GM18907 (cell line): Measurements from ENCODE around the gene CFAP58.

Experiments used
- ATAC-seq: cut with Tn5 transposase; IDR thresholded peaks from one replicate; pipeline ENCODE4 v1.9.1; 2021; ENCODE audit warnings: mild to moderate bottlenecking, moderate library complexity; ENCODE audit not compliant: unreplicated experiment

The CFAP58 gene

DNA sequence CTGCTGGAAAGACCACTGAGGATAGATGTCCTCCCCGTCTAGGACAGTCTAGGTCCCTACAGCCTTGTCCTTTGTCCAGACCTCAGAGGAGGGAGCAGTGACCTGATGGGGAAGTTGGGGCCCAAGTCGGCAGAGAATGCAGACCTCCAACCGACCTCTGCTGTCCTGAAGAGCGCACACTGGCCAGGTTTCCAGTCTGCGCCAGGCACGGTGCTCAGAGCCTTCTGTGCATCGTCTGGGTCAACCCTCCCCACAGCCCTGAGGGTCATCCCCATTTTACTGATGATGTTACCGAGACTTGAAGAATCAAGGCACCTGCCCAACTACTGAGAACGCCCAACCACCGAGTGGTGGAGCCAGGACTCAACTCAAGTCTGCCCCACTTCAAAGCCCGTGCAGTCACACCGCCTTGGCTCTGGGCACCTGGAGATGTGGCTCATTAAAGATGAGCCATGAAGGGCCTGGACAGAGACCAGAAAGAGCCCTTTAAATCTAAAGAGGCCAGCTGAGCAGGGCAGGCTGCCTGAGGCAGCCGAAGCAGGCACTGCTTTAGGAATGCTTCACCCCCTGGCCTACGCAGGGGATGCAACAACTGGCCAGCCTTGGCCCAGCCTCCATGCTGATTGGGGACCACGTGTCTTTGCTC is 19.8 kb upstream of the CFAP58 start:
- no peak for ATAC-seq

DNA sequence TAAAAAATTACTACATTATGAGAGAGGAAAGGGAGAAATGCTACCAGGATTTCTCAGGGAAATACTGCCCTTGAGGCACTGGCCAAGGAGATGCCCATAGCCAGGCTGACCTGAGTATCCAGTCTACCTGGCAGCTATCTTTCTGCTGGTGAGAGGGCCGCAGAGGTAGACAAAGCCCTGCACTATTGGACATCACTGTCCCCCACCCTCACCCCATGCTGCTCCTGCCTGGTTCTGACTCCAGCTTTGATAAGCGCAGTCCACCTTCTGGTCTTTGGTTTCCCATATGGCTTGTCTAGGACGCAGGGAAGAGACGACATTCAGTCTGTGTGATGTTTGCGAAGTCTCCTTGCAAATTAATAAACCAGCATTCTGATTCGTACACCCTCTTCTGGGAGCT is 19.1 kb upstream of the CFAP58 start:
- no peak for ATAC-seq

DNA sequence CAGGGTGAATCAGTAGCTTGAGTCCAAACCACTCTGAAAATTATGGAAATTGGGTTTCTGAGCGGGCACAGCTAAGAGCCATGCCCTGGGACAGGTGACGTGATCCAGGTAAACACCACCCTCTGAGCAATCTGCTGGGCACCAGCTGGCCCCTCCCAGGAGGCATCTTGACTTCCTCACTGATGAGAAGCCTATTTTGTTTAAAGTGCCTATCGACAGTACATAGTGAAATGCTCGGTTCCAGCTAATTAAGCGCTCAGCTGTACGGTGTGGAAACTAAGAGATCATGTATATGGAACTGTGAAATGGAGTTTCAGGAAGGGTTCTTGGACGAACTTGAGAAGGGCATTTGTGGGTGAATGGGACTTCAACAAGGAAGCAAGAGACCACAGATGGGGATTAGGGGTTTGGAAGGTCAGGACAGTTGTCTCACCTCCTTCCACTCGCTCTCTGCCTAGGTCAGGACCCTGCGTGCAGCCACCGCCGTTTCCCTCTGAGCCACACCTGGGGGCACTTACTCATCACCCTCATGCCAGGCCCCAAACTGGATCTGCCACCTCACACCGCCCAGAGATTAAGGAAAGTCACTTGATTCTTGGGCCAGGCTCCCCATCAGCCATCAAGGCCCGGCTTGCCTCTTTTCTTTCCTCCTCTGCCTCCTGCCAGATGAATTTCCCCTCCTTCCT is 18.5 kb upstream of the CFAP58 start:
- ATAC-seq: no peak

DNA sequence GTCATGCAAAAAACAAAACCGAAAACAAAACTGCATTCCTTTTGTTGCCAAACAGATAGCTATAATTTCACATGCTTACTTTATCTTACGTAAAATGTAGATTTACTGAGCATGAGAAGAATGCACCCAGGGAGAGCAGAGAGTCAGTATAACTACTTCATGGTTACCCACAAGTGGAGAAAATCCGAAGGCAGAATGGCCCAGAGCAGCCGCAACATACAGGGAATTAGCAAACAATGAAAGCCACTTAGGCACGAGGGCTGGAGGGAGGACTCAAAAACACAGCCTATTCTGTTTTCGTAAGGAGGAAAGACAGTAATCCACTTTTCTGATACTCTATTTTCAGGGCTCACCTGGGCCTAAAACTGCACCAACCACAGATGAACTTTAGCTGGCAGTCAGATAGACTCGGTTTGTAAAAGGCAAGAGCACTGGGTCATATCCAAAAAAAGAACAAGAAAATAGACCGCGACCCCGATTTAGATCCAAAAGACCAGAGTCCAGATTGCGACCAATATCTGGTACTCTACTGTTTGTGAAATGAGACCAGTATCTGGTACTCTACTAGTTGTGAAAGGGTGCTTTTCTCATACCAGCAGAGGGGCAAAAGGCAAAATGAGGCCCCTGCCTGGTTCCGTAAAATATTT is 16.7 kb upstream of the CFAP58 start:
- peak; percentile 23 for ATAC-seq

DNA sequence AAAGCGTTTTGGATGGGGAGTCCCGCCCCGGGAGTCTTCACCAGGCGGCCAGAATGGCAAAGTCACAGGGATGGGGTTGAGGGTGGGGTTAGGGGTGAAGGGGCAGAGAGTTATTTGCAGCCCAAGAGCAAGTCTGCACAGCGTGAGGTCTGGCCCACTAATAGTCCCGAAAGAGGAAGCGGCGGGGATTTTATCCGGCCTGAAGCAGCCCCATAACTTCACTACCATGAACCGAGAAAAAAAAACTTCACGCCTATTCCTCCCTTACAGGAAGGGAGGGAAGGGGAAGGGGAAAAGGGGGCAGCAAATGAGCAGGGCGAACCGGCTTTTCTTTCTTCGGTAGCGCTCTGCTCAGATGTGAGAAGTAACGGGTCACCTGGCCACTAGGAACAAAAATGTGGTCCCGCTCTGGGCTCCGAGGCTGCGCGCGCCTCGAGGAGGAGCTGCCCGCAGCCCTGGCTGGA is 16.1 kb upstream of the CFAP58 start:
- ATAC-seq: peak; percentile 51

DNA sequence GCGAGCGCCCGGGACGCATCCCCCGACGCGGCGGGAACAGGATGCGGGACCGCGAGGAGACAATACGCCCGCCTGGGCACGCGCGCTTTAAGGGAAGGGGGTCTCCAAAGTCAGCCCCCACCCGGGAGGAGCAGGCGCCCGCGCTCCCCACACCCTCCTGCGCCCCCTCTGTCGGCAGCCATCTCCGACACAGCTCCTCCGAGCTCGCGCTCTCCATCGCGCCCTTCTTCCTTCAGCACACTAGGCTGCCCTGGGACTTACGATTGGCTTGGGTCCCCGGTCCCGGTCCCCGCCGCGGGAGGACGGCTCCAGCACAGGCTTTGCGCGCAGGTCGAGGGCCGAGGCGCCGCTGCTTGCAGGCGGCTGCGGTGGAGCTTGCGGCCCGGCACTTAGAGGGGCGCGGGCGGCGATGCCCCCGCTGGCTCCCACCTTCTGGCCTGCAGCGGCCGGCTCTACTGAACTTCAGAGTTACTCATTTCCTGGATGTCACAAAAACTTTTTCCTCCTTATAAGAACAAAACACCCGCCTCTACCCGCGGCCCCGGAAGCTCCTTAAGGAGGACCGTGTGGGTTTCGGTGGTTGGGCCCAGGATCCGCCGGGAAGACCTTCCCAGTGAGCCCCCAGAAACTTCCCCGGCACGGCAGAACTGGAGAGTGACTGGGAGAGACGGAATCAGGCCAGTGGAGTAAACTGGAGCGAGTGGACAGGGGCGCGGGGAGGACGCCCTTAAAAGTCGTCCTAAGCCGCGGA is 15.5 kb upstream of the CFAP58 start, which contains the start of gene ITPRIP:
ITPRIP (minus strand) TSS at position 481 of the 751 bp plus-strand sequence. CDS start 22,414 bp downstream, outside the sequence.
- ATAC-seq: peak; percentile 80

DNA sequence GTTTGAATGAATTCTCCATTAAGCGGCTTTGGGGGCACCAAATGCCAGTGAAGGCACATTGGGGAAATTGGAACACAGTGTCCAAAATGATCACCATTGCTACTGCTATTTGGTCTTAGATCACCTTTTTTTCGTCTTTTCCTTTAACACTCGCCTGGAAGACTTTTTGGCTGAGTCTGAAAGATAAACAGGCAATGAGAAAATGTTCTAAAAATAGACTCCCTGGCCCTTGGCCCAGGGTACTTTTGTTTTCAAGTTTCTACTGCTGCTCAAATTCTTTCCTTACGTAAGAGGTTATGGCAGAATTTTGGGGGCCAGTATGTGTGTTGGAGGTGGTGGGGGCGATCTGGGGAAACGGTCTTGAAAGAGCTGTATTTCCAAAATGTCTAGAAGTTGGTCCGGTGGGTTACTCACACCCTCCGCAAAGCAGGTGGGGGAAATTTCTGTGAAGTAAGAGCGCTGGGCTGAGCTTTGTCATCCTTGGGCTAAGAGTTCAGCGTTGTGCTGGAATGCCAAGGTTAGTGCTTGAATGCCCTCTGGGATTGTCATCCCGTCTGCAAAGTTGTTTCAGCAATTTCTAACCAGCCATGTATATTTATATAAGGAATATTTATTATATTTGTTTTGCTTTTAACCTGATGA is 14.0 kb upstream of the CFAP58 start:
- no peak for ATAC-seq

DNA sequence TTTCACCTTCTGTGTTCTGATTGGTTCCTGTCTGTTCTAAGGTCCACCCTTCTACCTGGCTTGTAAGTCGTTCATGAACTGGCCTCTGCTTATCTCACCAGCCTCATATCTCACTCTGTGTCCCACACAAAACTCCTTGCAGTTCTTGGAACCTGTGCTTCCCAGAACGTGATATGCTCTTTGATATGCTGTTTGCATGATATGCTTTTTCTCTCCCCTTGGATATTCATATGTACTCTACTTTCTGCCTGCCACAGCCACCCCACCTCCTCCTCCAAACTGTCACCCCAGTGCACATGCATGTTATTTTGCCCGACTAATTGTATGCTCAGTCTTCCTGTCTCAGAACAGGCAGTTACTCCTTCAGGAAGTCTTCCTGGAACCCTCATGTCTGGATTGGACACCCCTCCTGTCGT is 13.5 kb upstream of the CFAP58 start:
- no peak for ATAC-seq

DNA sequence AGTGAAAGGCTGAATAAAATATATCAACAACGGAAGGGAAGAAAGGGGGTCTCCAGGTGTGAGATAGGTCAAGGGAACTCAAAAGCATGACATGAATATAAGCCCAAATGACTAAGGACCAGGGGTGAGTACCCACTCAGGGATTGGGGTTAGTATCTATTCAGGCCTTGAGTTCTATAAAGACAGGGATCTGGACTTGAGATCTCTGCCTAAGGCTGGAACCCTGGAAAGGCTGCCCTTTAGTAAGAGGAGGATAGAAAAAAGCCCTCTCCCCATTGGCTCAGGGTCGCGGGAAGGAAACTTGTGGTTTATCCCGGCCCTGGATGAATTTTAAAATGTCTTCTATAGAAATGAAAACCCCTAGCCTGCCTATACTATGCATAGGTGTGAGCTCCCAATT is 13.0 kb upstream of the CFAP58 start:
- ATAC-seq: no peak

DNA sequence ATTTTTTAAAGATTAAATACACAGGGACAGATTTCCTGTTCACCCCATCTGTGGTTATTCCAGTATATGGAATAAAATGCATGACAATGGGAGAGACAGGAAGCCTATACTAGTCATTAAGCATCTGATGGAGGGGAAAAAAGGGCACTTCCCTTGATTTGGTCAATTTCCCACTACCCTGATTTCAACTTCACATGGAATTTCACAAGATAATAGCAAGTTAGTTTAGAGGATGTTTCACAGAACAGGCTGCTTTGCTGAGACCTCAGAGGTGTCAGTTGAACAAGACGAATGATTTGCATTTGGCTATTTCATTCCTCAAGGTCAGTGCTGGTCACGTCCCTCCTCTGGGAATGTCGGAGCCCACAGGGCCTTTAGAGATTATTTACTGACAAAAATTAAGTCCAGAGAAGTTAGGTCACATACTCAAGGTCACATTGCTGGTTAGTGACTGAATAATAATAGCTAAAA is 10.7 kb upstream of the CFAP58 start:
- no peak for ATAC-seq

DNA sequence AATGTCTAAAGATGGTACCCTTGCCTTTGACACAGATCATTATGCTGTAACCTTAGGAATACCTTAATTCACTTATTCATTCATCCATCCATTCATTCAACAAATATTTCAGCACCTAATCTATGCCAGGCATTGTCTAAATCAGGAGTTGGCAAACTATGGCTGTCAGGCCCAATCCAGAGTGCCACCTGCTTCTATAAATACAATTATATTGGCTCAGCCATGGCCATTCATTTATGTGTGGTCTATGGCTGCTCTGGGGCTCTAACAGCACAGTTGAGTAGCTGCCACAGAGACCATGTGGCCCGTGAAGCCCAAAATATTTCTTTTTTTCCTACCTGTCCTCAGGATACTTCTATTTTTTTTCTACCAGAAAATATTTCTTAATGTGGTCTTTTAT is 9.4 kb upstream of the CFAP58 start:
- no peak for ATAC-seq

DNA sequence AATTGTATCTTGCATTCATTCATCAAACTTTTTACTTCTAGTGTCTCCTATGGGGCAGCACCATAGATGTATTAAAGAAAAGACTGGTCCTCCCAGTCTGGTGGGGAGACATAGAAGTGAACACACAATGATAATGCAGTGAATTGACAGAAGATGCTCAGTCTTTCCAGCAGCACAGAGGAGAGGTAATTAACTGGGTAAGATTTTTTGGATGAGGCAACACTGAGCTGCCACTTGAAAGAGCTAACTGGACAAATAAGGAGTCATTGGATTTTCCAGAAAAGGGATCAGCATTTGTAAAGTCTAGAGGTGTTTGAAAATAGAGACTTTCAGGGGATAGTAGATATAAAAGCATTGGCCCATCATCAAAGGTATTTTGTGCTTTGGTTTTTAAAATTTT is 8.1 kb upstream of the CFAP58 start:
- ATAC-seq: no peak

DNA sequence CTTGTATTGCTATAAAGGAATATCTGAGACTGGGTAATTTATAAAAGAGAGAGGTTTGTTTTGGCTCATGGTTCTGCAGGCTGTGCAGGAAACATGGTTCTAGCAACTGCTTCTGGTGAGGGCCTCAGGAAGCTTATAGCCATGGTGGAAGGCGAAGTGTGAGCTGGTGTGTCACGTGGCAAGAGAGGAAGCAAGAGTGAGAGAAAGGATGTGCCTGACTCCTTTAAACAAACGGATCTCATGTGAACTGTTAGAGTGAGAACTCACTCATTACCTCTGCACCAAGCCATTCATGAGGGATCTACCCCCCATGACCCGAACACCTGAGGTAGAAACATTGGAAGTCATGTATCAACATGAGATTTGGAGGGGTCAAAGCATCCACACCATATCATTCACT is 7.7 kb upstream of the CFAP58 start:
- no peak for ATAC-seq

DNA sequence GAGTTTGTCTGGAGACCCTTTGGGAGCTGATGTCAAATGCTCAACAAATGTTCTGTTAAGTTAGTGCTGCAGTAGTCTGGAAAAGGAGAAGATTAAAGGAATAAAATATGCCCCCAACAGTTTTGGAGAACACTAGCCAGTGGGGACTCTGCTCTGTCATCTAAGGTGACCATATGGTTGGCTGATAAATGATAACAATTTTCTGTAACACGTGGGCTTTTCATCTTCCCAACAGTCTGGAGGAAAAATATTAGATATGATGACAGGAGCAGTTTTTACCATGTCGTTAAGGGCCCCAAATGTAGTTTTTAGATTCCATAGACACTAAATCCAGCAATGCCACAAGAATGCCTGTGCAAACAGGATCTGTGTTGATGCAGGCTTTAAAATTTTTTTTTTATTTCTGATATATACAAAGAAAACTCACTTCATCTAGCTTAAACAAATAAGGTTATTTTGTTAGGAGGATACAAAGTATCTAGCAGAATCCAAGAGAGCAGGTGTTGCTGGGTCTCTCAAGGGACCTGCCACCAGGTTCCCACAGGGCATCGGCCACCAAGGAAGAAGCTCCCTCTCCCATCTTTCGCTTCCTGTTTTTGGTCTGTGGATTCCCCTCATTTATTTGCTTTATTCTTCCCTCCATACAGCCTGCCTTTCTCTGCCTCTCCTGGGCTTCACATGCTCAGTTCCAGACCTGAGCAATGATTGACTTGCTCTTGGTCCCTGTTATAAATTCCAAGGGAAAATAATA is 6.2 kb upstream of the CFAP58 start:
- ATAC-seq: no peak

DNA sequence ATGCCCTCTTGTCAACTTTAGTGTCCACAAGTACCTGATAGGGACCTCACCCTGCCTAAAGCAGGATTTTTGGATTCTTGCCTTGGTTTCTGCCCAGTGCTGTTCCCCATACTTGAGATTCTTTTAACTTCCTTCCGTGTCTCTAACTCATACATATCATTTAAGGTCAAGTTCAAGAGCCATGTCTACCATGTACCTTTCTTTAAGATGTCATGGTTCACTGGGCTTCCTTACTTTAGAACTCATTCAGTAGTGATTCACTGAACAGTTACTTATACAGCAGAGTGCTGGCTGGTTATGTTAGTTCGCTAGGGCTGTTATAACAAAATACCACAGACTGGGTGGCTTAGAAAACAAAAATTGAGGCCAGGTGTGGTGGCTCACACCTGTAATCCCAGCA is 5.0 kb upstream of the CFAP58 start:
- ATAC-seq: no peak

DNA sequence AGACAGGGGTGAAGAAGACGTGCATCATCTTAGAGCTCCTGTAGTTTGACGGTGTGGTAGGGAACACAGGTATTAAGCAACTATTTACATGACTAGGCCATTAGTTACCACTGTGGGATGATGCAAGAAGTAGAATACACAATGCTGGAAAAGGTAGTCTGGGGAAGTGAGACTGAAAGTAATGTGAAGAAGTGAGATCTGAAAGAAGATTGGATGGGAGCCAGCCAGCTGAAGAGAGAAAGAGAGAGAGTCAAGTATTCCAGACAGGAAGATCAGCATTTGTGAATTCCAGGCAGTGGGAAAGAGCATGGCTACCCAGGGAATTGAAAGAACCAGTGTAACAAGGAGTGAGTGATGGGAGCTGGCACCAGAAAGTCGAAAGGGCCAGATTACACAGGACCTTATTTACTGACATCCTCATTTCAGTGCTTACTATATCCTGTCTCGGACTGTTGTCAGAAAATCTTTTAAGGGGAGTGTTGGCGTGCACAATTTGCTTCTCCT is 4.0 kb upstream of the CFAP58 start:
- ATAC-seq: peak; percentile 51

DNA sequence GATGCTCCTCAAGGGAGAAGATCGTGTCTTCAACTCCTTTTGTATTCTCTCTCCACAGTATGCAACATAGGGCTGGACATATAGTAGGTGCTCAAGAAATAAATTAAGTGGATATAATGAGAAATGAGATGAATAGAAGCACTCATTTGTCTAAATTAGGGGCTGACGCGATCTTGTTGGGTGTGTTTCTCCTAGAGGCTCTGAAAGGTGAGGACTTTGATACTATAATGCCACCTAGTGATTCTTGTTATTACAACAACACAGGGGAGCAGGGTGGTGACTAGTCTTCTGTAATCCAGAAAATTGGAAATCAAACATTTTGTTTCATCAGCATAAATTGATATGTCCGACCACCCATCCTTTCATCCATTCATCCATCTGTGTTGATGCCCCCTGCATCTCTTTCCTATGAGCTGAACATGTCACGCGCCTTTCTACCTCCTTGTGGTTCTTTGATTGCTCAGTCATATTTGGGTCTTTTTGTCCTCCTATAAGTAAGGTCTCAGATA is 3.5 kb upstream of the CFAP58 start:
- ATAC-seq: peak; percentile 52

DNA sequence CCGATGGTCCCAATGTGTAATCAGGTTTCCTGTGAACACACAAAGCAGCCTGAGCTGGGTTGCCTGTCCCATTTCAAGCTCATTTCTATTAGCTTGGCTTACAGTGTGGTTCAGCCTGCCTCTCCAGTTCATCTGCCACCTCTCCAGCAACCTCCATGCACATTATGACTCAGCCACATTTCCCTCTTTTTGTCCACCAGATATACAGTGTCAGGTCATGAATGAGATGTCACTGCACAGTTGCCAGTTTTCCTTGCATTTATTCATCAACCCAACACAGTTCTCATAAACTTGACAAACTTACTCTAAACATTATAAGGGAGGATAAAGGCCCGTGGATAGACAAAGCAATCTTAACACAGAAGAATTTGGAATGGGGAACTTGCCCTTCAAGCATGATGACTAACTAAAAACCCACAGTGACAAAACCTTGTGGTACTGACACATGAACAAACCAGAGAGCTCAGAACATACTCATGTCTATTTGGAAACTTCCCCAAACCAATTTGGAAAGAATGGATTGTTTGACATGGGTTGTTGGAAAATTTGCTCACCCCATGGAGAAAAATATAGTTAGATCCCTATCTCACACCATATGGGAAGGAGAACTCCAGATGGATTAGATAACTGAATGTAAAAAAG is 2.5 kb upstream of the CFAP58 start:
- peak; percentile 22 for ATAC-seq

DNA sequence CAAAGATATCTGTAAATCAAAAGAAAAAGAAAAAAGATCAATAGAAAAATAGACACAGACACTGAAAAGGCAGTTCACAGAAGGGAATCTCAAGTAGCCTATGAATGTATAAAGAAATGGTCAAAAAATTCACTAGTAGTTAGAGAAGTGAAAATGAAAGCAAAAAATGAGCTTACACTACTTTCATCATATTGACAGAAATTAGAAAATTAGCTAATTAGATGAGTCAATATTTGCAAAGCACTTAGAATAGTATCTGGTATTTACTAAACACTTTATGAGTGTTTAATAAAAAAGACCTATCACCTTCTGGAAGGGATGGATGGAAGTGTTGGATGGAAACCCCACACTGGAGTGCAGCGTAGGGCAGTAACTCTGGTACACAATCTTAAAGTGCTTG is 1.7 kb upstream of the CFAP58 start:
- peak; percentile 17 for ATAC-seq
